ENCODE measurements around the gene DIAPH3. TPM values are rescaled to one million over a fixed set of nuclear protein-coding genes. Genes with fewer than 3 reads are reported as not detected.

Gene DIAPH3
- total RNA-seq, 6 experiments from 2014 or later = 18.4 to 38.5 (median 37.5) TPM

GRCh38 chr13:59746291-59746962 lies 417.3 kb downstream of the DIAPH3 start:
- peak overlapping the region; percentile 47 for H3K4me3 Mint-ChIP-seq
- peak; percentile 66 for DNase-seq
- H3K4me1 Mint-ChIP-seq (ENCODE audit: low read depth) = peaks cover 76% of the 10 kb centered on the region

DNA sequence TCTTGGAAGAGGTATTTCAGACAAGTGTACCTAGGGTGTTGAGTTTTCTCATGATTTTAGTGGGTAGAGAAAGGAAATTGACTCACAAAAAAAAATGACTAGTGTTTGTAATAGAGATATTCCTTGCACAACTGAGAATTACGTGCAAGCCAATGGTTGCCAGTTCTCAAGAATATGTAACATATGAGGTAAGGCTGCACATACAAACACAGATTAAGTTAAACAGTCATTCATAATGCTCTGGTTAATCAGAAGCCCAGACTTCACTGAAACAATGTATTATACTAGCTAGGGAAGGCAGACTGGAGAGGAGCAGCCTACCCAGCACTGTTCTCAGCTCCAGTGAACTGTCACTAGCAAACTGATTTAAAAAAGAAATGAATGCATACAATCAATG lies 418.3 kb downstream of the DIAPH3 start:
- H3K4me3 Mint-ChIP-seq = peak overlapping the region; percentile 27; the same call in 1 of the 2 replicates
- no peak for TF ChIP-seq CTCF (IDR thresholded peaks at IDR 0.05)
- DNase-seq = no peak
- peak overlapping the region; percentile 74 for H3K27ac Mint-ChIP-seq
- H3K4me1 Mint-ChIP-seq (ENCODE audit: low read depth) = peaks cover 66% of the 10 kb centered on the region
- no peaks in the 10 kb centered on the region for H3K9me3 Mint-ChIP-seq
- peaks cover 2% of the 10 kb centered on the region; the same call in 1 of the 2 replicates for H3K27me3 Mint-ChIP-seq (ENCODE audit: insufficient read depth)
- H3K36me3 Mint-ChIP-seq (ENCODE audit: low read depth) = peaks cover 4% of the 10 kb centered on the region

More at GRCh38 chr13:59746291-59746962, 417.3 kb downstream of the DIAPH3 start:
- no peaks in the 10 kb centered on the region for H3K9me3 Mint-ChIP-seq
- peaks cover 4% of the 10 kb centered on the region for H3K36me3 Mint-ChIP-seq (ENCODE audit: low read depth)
- no peaks in the 10 kb centered on the region; the same call in 1 of the 2 replicates for H3K27me3 Mint-ChIP-seq (ENCODE audit: insufficient read depth)
- peak overlapping the region; percentile 71 for H3K27ac Mint-ChIP-seq
- no peak for TF ChIP-seq CTCF (IDR thresholded peaks at IDR 0.05)

- Mint-ChIP-seq H3K9me3 (no peaks in the 10 kb centered on the region), H3K4me3 (peak overlapping the region; percentile 27), H3K27me3 (ENCODE audit: insufficient read depth) (peaks cover 2% of the 10 kb centered on the region; the same call in 1 of the 2 replicates), H3K36me3 (ENCODE audit: low read depth) (peaks cover 3% of the 10 kb centered on the region), H3K4me1 (ENCODE audit: low read depth) (peaks cover 61% of the 10 kb centered on the region), H3K27ac (peak overlapping the region; percentile 74)
- TF ChIP-seq CTCF (IDR thresholded peaks at IDR 0.05) = no peak
- DNase-seq = no peak
Measured at GRCh38 chr13:59744747-59745391, 418.9 kb downstream of the DIAPH3 start.

DNA sequence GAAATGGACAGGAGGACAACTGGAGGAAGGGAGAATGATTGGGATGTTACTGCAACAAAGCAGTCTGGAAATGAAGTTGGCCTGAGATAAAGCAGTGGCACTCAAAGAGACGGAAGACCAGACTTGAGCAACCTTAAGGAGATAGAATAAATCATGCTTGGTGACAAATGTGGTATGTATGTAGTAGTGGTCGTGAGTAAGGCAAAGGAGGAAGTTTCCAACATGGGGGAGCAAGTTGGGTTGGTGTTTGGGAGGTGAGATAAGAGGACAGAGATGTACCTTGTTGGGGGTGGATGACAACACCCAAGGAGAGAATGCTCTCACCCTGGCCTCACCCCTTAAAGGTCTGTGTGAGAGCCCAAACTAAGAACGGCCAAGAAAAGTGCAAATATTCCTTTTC lies 420.5 kb downstream of the DIAPH3 start:
- no peak for DNase-seq
- peak overlapping the region; percentile 5 for H3K27ac Mint-ChIP-seq

DNA sequence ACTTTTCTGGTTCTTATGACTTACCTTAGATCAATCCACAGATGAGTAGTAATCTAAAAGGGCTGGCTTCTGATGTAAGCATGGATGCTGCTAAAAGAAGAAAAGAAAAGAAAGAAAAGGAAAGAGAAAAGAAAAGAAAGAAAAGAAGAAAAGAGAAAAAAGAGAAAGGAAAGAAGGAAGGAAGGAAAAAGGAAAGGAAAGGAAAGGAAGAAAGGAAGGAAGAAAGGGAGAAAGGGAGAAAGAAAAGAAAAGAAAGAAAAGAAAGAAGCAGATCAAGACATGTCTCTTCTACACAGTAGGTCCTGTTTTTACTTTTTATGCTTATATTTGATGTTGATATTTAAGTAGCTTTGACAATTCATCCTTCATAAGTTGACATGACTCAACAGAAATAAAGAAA lies 421.3 kb downstream of the DIAPH3 start:
- Mint-ChIP-seq H3K27ac (no peak overlapping the region), H3K9me3 (no peaks in the 10 kb centered on the region), H3K4me3 (no peak overlapping the region), H3K27me3 (ENCODE audit: insufficient read depth) (peaks cover 2% of the 10 kb centered on the region; the same call in 1 of the 2 replicates), H3K36me3 (ENCODE audit: low read depth) (no peaks in the 10 kb centered on the region; the same call in none of the 2 replicates), H3K4me1 (ENCODE audit: low read depth) (peaks cover 48% of the 10 kb centered on the region)
- TF ChIP-seq CTCF (IDR thresholded peaks at IDR 0.05) = no peak
- no peak for DNase-seq

More for the DNA sequence above, 420.5 kb downstream of the DIAPH3 start:
- Mint-ChIP-seq H3K27me3 (ENCODE audit: insufficient read depth) (peaks cover 2% of the 10 kb centered on the region; the same call in 1 of the 2 replicates), H3K9me3 (no peaks in the 10 kb centered on the region), H3K36me3 (ENCODE audit: low read depth) (no peaks in the 10 kb centered on the region; the same call in none of the 2 replicates), H3K4me1 (ENCODE audit: low read depth) (peaks cover 55% of the 10 kb centered on the region), H3K4me3 (no peak overlapping the region)
- TF ChIP-seq CTCF (IDR thresholded peaks at IDR 0.05) = no peak

All from HFFc6 (cell line).